Uterus (tissue), 4 donors: ENCODE results near the gene TEC. TPM values are rescaled to one million over a fixed set of nuclear protein-coding genes. Genes with fewer than 3 reads are reported as not detected.

Experiments
- DNase-seq, 2 donors: peaks; one replicate each; pipeline ENCODE4 v3.0.0-alpha.2; 2019 to 2020
- H3K27ac ChIP-seq, 2 donors: fragments of 200-600 bp; sonication (generic); 1 replicate in 1 of 2; 2 replicates in 1 of 2; pipeline ENCODE4 v1.5.1; 2016 to 2018
- H3K27me3 ChIP-seq, 2 donors: fragments of 200-600 bp; sonication (generic); one replicate each; pipeline ENCODE4 v1.5.1; 2018 to 2019; ENCODE audit warnings: control low read depth in 1 of 2
- H3K36me3 ChIP-seq, 2 donors: fragments of 200-600 bp; sonication (generic); one replicate each; pipeline ENCODE4 v1.5.1; 2019; ENCODE audit warnings: control low read depth in 1 of 2
- H3K4me1 ChIP-seq, 2 donors: fragments of 200-600 bp; sonication (generic); one replicate each; pipeline ENCODE4 v1.5.1; 2018 to 2019; ENCODE audit warnings: control low read depth in 1 of 2
- H3K4me3 ChIP-seq, 2 donors: fragments of 200-600 bp; sonication (generic); 1 replicate in 1 of 2; 2 replicates in 1 of 2; pipeline ENCODE4 v1.5.1; 2018 to 2019; ENCODE audit warnings: mild to moderate bottlenecking in 1 of 2
- H3K9me3 ChIP-seq, 2 donors: fragments of 200-600 bp; sonication (generic); one replicate each; pipeline ENCODE4 v1.5.1; 2019; ENCODE audit warnings: control low read depth in 1 of 2
- CTCF ChIP-seq, 4 experiments: fragments of 200-600 bp in 2 of 4; fragments of 450-650 bp in 2 of 4; sonication (generic) in 2 of 4; IDR thresholded peaks; one replicate each; pipeline ENCODE4 v1.5.1; 2016 to 2019; ENCODE audit warnings: antibody characterized with exemption in 4 of 4, mild to moderate bottlenecking in 2 of 4, moderate library complexity in 1 of 4
- POLR2A ChIP-seq, 2 donors: fragments of 450-650 bp; IDR thresholded peaks; one replicate each; pipeline ENCODE4 v1.6.1; 2016; ENCODE audit warnings: antibody characterized with exemption in 2 of 2, mild to moderate bottlenecking in 1 of 2, moderate library complexity in 1 of 2
- intact Hi-C: fragments of 100-400 bp; cut with DNase I; formaldehyde crosslinking; loops from one replicate; pipeline ENCODE4 v1.15.1; 2023; ENCODE audit warnings: low total_unique reads
- total RNA-seq, 4 donors: library from RNA; depleted of rRNA in 3 of 4; stranded (reverse); fragments of >200 nt in 3 of 4; gene quantifications; one replicate each; pipeline versions ENCODE4 v1.1.0 to v1.2.4, GENCODE V29; 2014 to 2023
- donor health status: DM: yes; HTN: yes; CAD: no.

Gene TEC
- total RNA-seq, 4 donors from 2014 or later = under 0.01 to 6.8 (median 2.6) TPM

- no peaks in the 10 kb centered on the region for H3K9me3 ChIP-seq
- H3K27ac ChIP-seq = no peak within 1 kb of the TSS
- intact Hi-C loops = no loop called here
- no peaks in the 10 kb centered on the region for H3K36me3 ChIP-seq
- DNase-seq = no peak
- no peaks in the 10 kb centered on the region for H3K4me1 ChIP-seq
- TF ChIP-seq POLR2A (IDR thresholded peaks at IDR 0.05) (no peak), CTCF (IDR thresholded peaks at IDR 0.05) (no peak)
- H3K27me3 ChIP-seq = no peaks in the 10 kb centered on the region
- no peak within 1 kb of the TSS for H3K4me3 ChIP-seq
These were observed 135.6 kb downstream of the TEC start, which contains the start of gene TXK for GRCh38 chr4:48134081-48134480. Gene TXK, minus strand, starts transcription at chr4:48134250. Its CDS starts 80 bp downstream, at chr4:48134170.

GRCh38 chr4:48133669-48134068 is 136.0 kb downstream of the TEC start:
- no peak for TF ChIP-seq CTCF (IDR thresholded peaks at IDR 0.05)
- no peak for TF ChIP-seq POLR2A (IDR thresholded peaks at IDR 0.05)
- intact Hi-C loops = no loop called here
- Histone ChIP-seq H3K27me3 (no peaks in the 10 kb centered on the region), H3K9me3 (no peaks in the 10 kb centered on the region), H3K36me3 (no peaks in the 10 kb centered on the region), H3K4me1 (no peaks in the 10 kb centered on the region), H3K4me3 (no peak overlapping the region), H3K27ac (no peak overlapping the region)
- no peak for DNase-seq

GRCh38 chr4:48131736-48132135 is 137.9 kb downstream of the TEC start:
- H3K4me3 ChIP-seq = no peak overlapping the region
- intact Hi-C loops = no loop called here
- no peaks in the 10 kb centered on the region for H3K27me3 ChIP-seq
- TF ChIP-seq CTCF (IDR thresholded peaks at IDR 0.05) = no peak
- TF ChIP-seq POLR2A (IDR thresholded peaks at IDR 0.05) = no peak
- H3K4me1 ChIP-seq = no peaks in the 10 kb centered on the region
- no peaks in the 10 kb centered on the region for H3K36me3 ChIP-seq
- no peak for DNase-seq
- no peak overlapping the region for H3K27ac ChIP-seq
- H3K9me3 ChIP-seq = no peaks in the 10 kb centered on the region

- Histone ChIP-seq H3K27me3 (no peaks in the 10 kb centered on the region), H3K4me1 (no peaks in the 10 kb centered on the region), H3K27ac (peak overlapping the region; percentile 47 to 58), H3K9me3 (no peaks in the 10 kb centered on the region), H3K36me3 (no peaks in the 10 kb centered on the region), H3K4me3 (no peak overlapping the region)
- no peak for DNase-seq
- intact Hi-C loops = no loop called here
- TF ChIP-seq CTCF (IDR thresholded peaks at IDR 0.05) = no peak
- TF ChIP-seq POLR2A (IDR thresholded peaks at IDR 0.05) = no peak
These were observed 139.5 kb downstream of the TEC start for GRCh38 chr4:48130100-48130499.

- Histone ChIP-seq H3K27ac (peak overlapping the region; percentile 47 to 58), H3K4me1 (no peaks in the 10 kb centered on the region)
- intact Hi-C loops = no loop called here
These were observed 140.2 kb downstream of the TEC start for GRCh38 chr4:48129307-48130014.

More at GRCh38 chr4:48129307-48130014, 140.2 kb downstream of the TEC start:
- H3K36me3 ChIP-seq = no peaks in the 10 kb centered on the region
- no peaks in the 10 kb centered on the region for H3K27me3 ChIP-seq
- no peaks in the 10 kb centered on the region for H3K9me3 ChIP-seq
- no peak overlapping the region for H3K4me3 ChIP-seq
- peak; percentile 37 to 41 for DNase-seq
- TF ChIP-seq POLR2A (IDR thresholded peaks at IDR 0.05) (no peak), CTCF (IDR thresholded peaks at IDR 0.05) (peak in 1 of 4 experiments; percentile 6)
